Mesenchymal stem cell (in vitro differentiated cells and primary cell): ENCODE results near the gene USP5.

Source experiments
- DNase-seq: peaks from one replicate; pipeline ENCODE4 v3.0.0-alpha.2; 2013
- H2AFZ ChIP-seq: one replicate; pipeline ENCODE4 v1.6.1; 2013; ENCODE audit warnings: low read depth, mild to moderate bottlenecking, control low read depth, inconsistent platforms, low read length, moderate library complexity
- H2AK5ac ChIP-seq: 2 replicates; pipeline ENCODE4 v1.6.1; 2013; ENCODE audit warnings: low read length, moderate library complexity, mild to moderate bottlenecking, inconsistent platforms; ENCODE audit not compliant: severe bottlenecking
- H2BK120ac ChIP-seq: one replicate; pipeline ENCODE4 v1.6.1; 2013; ENCODE audit warnings: low read depth, mild to moderate bottlenecking, inconsistent platforms, low read length, moderate library complexity
- H2BK12ac ChIP-seq, 2 experiments: one replicate each; pipeline ENCODE4 v1.6.1; 2013; ENCODE audit warnings: inconsistent platforms in 2 of 2, low read length in 2 of 2, mild to moderate bottlenecking in 2 of 2, moderate library complexity in 2 of 2, control low read depth in 1 of 2
- H2BK15ac ChIP-seq: one replicate; pipeline ENCODE4 v1.6.1; 2013; ENCODE audit warnings: mild to moderate bottlenecking, low read depth, inconsistent platforms; ENCODE audit not compliant: poor library complexity, severe bottlenecking
- H2BK5ac ChIP-seq: 2 replicates; pipeline ENCODE4 v1.6.1; 2013; ENCODE audit warnings: low read depth, mild to moderate bottlenecking, low read length, control low read depth, inconsistent platforms; ENCODE audit not compliant: poor library complexity, severe bottlenecking
- H3K14ac ChIP-seq, 2 experiments: one replicate each; pipeline ENCODE4 v1.6.1; 2013; ENCODE audit warnings: inconsistent platforms in 2 of 2, low read length in 2 of 2, control low read depth in 1 of 2, mild to moderate bottlenecking in 1 of 2, moderate library complexity in 1 of 2
- H3K18ac ChIP-seq, 2 experiments: one replicate each; pipeline ENCODE4 v1.6.1; 2013; ENCODE audit warnings: inconsistent platforms in 2 of 2, low read length in 2 of 2, control low read depth in 1 of 2, low read depth in 1 of 2, mild to moderate bottlenecking in 1 of 2
- H3K23ac ChIP-seq, 2 experiments: one replicate each; pipeline ENCODE4 v1.6.1; 2013; ENCODE audit warnings: inconsistent platforms in 2 of 2, low read length in 2 of 2, mild to moderate bottlenecking in 2 of 2, moderate library complexity in 2 of 2, control low read depth in 1 of 2
- H3K27ac ChIP-seq: 2 replicates; pipeline ENCODE4 v1.5.1; 2013; ENCODE audit warnings: mild to moderate bottlenecking, moderate library complexity, low read length, control low read depth, inconsistent platforms; ENCODE audit not compliant: poor library complexity, severe bottlenecking
- H3K27me3 ChIP-seq, 2 experiments: 2 replicates each; pipeline versions ENCODE4 v1.6.1 to v1.7.0; 2013; ENCODE audit warnings: low read length in 2 of 2, mild to moderate bottlenecking in 2 of 2, moderate library complexity in 2 of 2, control low read depth in 1 of 2, inconsistent platforms in 1 of 2; ENCODE audit not compliant: control insufficient read depth in 1 of 2, insufficient read depth in 1 of 2
- H3K36me3 ChIP-seq, 2 experiments: 2 replicates each; pipeline versions ENCODE4 v1.6.1 to v1.7.0; 2013; ENCODE audit warnings: low read length in 2 of 2, control low read depth in 1 of 2, inconsistent platforms in 1 of 2, low read depth in 1 of 2, mild to moderate bottlenecking in 1 of 2; ENCODE audit not compliant: insufficient read depth in 2 of 2, control insufficient read depth in 1 of 2
- H3K4ac ChIP-seq, 2 experiments: one replicate each; pipeline ENCODE4 v1.6.1; 2013; ENCODE audit warnings: inconsistent platforms in 2 of 2, low read length in 2 of 2, mild to moderate bottlenecking in 2 of 2, moderate library complexity in 2 of 2, control low read depth in 1 of 2, low read depth in 1 of 2
- H3K4me1 ChIP-seq: 2 replicates; pipeline ENCODE4 v1.6.1; 2013; ENCODE audit warnings: low read depth, low read length, control low read depth; ENCODE audit not compliant: control insufficient read depth, insufficient read depth
- H3K4me2 ChIP-seq: 2 replicates; pipeline ENCODE4 v1.6.1; 2013; ENCODE audit warnings: low read length, mild to moderate bottlenecking, inconsistent platforms; ENCODE audit not compliant: poor library complexity, severe bottlenecking
- H3K4me3 ChIP-seq, 2 experiments: 2 replicates each; pipeline versions ENCODE4 v1.5.1 to v1.7.0; 2013; ENCODE audit warnings: low read length in 2 of 2, mild to moderate bottlenecking in 2 of 2, control low read depth in 1 of 2, low read depth in 1 of 2; ENCODE audit not compliant: insufficient read depth in 1 of 2
- H3K79me1 ChIP-seq: replicated peaks from 2 replicates; pipeline ENCODE4 v1.6.1; 2013; ENCODE audit warnings: mild to moderate bottlenecking, control low read depth, low read length, inconsistent platforms; ENCODE audit not compliant: poor library complexity, severe bottlenecking
- H3K9ac ChIP-seq: 2 replicates; pipeline ENCODE4 v1.7.0; 2013; ENCODE audit warnings: mild to moderate bottlenecking, low read length, moderate library complexity
- H3K9me3 ChIP-seq: 2 replicates; pipeline ENCODE4 v1.7.0; 2013; ENCODE audit warnings: mild to moderate bottlenecking, low read length; ENCODE audit not compliant: control insufficient read depth
- H4K8ac ChIP-seq: one replicate; pipeline ENCODE4 v1.6.1; 2013; ENCODE audit warnings: inconsistent platforms, mild to moderate bottlenecking, low read length, moderate library complexity
- H4K91ac ChIP-seq: one replicate; pipeline ENCODE4 v1.6.1; 2013; ENCODE audit warnings: mild to moderate bottlenecking, low read length, inconsistent platforms
- WGBS: methylation state at CpG from one replicate; pipeline ENCODE4 v1.1.7; 2013; ENCODE audit warnings: mixed read lengths; 5-methylcytosine and 5-hydroxymethylcytosine counted together

The USP5 gene

GRCh38 chr12:6894321-6894720, 42.4 kb downstream of the USP5 start:
- no peak overlapping the region for H3K4ac ChIP-seq
- H3K27me3 ChIP-seq, result no peaks in the 10 kb centered on the region
- H2AK5ac ChIP-seq, result no peak overlapping the region
- no peak overlapping the region for H2AFZ ChIP-seq
- H3K4me3 ChIP-seq, result no peak overlapping the region
- no peak overlapping the region for H4K91ac ChIP-seq
- DNase-seq, result no peak
- H3K9ac ChIP-seq, result no peak overlapping the region
- no peak overlapping the region for H2BK12ac ChIP-seq
- no peaks in the 10 kb centered on the region for H3K79me1 ChIP-seq
- no peak overlapping the region for H3K18ac ChIP-seq
- no peak overlapping the region for H3K23ac ChIP-seq
- H3K4me1 ChIP-seq, result peaks cover 4% of the 10 kb centered on the region
- no peaks in the 10 kb centered on the region for H3K9me3 ChIP-seq
- H3K14ac ChIP-seq, result no peak overlapping the region
- H3K27ac ChIP-seq, result no peak overlapping the region
- no peak overlapping the region for H2BK15ac ChIP-seq
- no peak overlapping the region for H3K4me2 ChIP-seq
- H4K8ac ChIP-seq, result no peak overlapping the region
- WGBS, result no CpG with 5 or more reads among the region's 3 CpGs
- H3K36me3 ChIP-seq, result no peaks in the 10 kb centered on the region
- no peak overlapping the region for H2BK5ac ChIP-seq
- no peak overlapping the region for H2BK120ac ChIP-seq

DNA sequence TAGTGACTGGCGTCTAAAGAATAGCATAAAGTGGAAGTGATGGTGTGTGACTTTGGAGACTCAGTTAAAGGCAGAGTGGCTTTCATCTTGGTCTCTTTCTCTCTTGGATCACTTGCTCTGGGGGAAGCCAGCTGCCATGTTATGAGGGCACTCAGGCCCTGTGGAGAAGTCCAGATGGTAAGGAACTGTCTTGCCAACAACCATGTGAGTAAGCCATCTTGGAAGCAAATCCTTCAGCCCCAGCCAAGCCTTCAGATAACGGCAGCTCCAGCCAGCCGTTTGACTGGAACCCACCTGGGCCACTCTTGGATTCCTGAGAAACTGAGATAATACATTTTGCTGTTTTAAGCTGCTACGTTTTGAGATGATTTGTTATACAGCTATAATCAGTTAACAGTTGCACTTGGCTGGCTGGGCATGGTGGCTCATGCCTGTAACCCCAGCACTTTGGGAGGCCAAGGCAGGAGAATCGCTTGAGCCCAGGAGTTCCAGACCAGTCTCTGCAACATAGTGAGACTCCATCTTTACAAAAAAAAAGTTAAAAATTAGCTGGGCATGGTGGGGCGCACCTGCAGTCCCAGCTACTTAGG, 45.0 kb downstream of the USP5 start:
- no peak overlapping the region for H2BK15ac ChIP-seq
- DNase-seq, result no peak
- 83% methylated on average over 6 of the region's 6 CpGs for WGBS

DNA sequence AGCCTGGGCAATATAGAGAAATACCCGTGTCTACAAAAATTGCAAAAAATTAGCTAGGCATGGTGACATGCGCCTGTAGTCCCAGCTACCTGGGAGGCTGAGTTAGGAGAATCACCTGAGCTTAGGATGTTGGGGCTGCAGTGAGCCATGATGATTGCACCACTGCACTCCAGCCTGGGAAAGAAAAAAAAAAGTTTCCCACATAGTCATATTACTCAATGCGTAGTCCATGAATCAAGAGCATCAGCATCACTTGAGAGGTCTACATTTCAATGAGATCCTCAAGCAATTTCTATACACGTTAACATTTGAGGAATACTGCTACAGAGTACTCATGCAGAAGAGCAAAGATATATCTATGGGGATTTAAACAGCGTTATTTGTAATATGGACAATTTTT, 47.5 kb downstream of the USP5 start:
- Histone ChIP-seq H3K27ac (no peak overlapping the region), H3K79me1 (no peaks in the 10 kb centered on the region), H3K4me2 (no peak overlapping the region), H2AK5ac (no peak overlapping the region), H2BK5ac (no peak overlapping the region), H2AFZ (no peak overlapping the region), H3K4me3 (no peak overlapping the region), H3K23ac (no peak overlapping the region), H3K18ac (no peak overlapping the region), H3K9me3 (no peaks in the 10 kb centered on the region), H2BK15ac (no peak overlapping the region), H3K36me3 (no peaks in the 10 kb centered on the region), H3K4ac (no peak overlapping the region), H2BK12ac (no peak overlapping the region), H4K8ac (no peak overlapping the region), H4K91ac (no peak overlapping the region), H3K4me1 (no peaks in the 10 kb centered on the region), H3K14ac (no peak overlapping the region), H3K27me3 (no peaks in the 10 kb centered on the region), H3K9ac (no peak overlapping the region), H2BK120ac (no peak overlapping the region)
- WGBS, result 90% methylated on average over 3 of the region's 5 CpGs
- DNase-seq, result no peak

More for the DNA sequence above, 45.0 kb downstream of the USP5 start:
- no peaks in the 10 kb centered on the region for H3K79me1 ChIP-seq
- no peak overlapping the region for H4K91ac ChIP-seq
- H3K27me3 ChIP-seq, result no peaks in the 10 kb centered on the region
- H3K4me1 ChIP-seq, result no peaks in the 10 kb centered on the region
- H3K4me2 ChIP-seq, result no peak overlapping the region
- no peak overlapping the region for H3K4me3 ChIP-seq
- no peak overlapping the region for H2BK5ac ChIP-seq
- no peak overlapping the region for H2AFZ ChIP-seq
- no peaks in the 10 kb centered on the region for H3K9me3 ChIP-seq
- no peak overlapping the region for H3K23ac ChIP-seq
- H3K18ac ChIP-seq, result no peak overlapping the region
- no peaks in the 10 kb centered on the region for H3K36me3 ChIP-seq
- H3K27ac ChIP-seq, result no peak overlapping the region
- H3K4ac ChIP-seq, result no peak overlapping the region
- no peak overlapping the region for H2AK5ac ChIP-seq
- H2BK120ac ChIP-seq, result no peak overlapping the region
- H2BK12ac ChIP-seq, result no peak overlapping the region
- no peak overlapping the region for H3K14ac ChIP-seq
- H3K9ac ChIP-seq, result no peak overlapping the region
- no peak overlapping the region for H4K8ac ChIP-seq

GRCh38 chr12:6899837-6900519, 48.0 kb downstream of the USP5 start:
- no peak overlapping the region for H4K8ac ChIP-seq
- H2BK15ac ChIP-seq, result no peak overlapping the region
- peak; percentile 53 for DNase-seq
- H4K91ac ChIP-seq, result no peak overlapping the region
- no peak overlapping the region for H3K4me2 ChIP-seq
- H3K23ac ChIP-seq, result no peak overlapping the region
- 86% methylated on average over 9 of the region's 10 CpGs for WGBS
- H3K14ac ChIP-seq, result no peak overlapping the region
- no peak overlapping the region for H2AFZ ChIP-seq
- no peak overlapping the region for H2BK12ac ChIP-seq
- no peak overlapping the region for H3K18ac ChIP-seq
- H2BK120ac ChIP-seq, result no peak overlapping the region
- H2AK5ac ChIP-seq, result no peak overlapping the region
- H2BK5ac ChIP-seq, result no peak overlapping the region
- no peaks in the 10 kb centered on the region for H3K9me3 ChIP-seq
- no peaks in the 10 kb centered on the region for H3K36me3 ChIP-seq
- no peaks in the 10 kb centered on the region for H3K27me3 ChIP-seq
- H3K79me1 ChIP-seq, result no peaks in the 10 kb centered on the region
- H3K9ac ChIP-seq, result no peak overlapping the region
- no peak overlapping the region for H3K4me3 ChIP-seq
- no peak overlapping the region for H3K27ac ChIP-seq
- H3K4me1 ChIP-seq, result peaks cover 3% of the 10 kb centered on the region
- H3K4ac ChIP-seq, result no peak overlapping the region
